ENCODE data around the gene PA2G4. TPM values are rescaled to one million over a fixed set of nuclear protein-coding genes. Genes with fewer than 3 reads are reported as not detected.
"Not testable (repeated sequence)": the region's sequence is repeated elsewhere in the genome, so short reads cannot be mapped to it uniquely, and the experiment has no call there.

Gene PA2G4
- total RNA-seq, 4 donors from 2014 or later: 22.1 to 63.0 (median 44.8) TPM

DNA sequence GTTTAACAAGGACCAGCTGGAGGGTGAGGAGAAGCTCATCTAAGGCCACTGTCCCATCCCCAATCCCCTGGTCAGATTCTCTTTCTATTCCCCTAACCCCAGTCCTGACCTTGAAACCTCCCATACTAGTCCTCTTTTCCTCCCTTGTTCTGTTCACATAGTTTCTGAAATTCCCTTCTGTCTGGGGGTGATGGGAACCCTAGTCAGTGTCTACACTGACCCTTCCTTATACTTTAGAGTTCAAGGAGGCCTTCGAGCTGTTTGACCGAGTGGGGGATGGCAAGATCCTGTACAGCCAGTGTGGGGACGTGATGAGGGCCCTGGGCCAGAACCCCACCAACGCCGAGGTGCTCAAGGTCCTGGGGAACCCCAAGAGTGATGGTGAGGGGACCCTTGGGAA lies 50.5 kb downstream of the PA2G4 start:
- intact Hi-C loops (cut with DNase I; ENCODE audit: low total_unique reads): no loop called here
- in situ Hi-C loops (cut with MboI; ENCODE audit: low pct_ligation_motif_present in 1 of 4, low pct_unique_long_range_greater_than_20kb in 1 of 4, low sequenced_read_pairs in 3 of 4): no loop called here
- TF ChIP-seq POLR2AphosphoS5 (IDR thresholded peaks at IDR 0.05): no peak
- Histone ChIP-seq H3K4me1 (peaks cover 18 to 45% (median 34%) of the 10 kb centered on the region in 4 donors), H3K27ac (no peak overlapping the region), H3K9me3 (no peaks in the 10 kb centered on the region), H3K4me3 (no peak overlapping the region), H3K36me3 (peaks cover 0 to 4% (median 2%) of the 10 kb centered on the region in 4 donors), H3K27me3 (no peaks in the 10 kb centered on the region)
- no peak for DNase-seq
- WGBS, 2 donors (ENCODE audit: low coverage in 1 of 2): 93% methylated on average over 5 of the region's 5 CpGs; no CpG with 5 or more reads in 1 of the 2 donors

DNA sequence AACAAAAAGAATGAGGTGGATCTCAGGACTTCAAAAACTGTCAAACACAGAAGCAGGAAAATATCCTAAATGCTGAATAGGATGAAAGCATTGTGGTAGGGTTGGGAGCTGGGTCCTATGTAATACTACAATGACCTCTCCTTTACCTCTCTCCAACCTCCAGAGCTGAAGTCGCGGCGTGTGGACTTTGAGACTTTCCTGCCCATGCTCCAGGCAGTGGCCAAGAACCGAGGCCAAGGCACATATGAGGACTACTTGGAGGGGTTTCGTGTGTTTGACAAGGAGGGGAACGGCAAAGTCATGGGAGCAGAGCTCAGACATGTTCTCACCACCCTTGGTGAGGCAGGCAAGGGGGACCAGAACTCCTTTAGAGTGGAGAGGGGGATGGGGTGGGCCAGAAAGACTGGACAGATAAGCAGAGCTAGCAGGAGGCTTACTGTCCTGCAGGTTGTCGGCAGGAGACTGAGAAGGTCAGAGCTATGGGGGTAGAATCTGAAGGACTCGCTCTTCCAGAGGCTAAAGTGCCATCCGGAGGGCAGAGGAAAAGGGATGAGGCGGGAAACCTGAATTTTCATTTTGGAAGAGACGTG lies 51.0 kb downstream of the PA2G4 start:
- TF ChIP-seq POLR2AphosphoS5 (IDR thresholded peaks at IDR 0.05): no peak
- no peak for TF ChIP-seq POLR2A (IDR thresholded peaks at IDR 0.05)
- TF ChIP-seq, protein P1, sequence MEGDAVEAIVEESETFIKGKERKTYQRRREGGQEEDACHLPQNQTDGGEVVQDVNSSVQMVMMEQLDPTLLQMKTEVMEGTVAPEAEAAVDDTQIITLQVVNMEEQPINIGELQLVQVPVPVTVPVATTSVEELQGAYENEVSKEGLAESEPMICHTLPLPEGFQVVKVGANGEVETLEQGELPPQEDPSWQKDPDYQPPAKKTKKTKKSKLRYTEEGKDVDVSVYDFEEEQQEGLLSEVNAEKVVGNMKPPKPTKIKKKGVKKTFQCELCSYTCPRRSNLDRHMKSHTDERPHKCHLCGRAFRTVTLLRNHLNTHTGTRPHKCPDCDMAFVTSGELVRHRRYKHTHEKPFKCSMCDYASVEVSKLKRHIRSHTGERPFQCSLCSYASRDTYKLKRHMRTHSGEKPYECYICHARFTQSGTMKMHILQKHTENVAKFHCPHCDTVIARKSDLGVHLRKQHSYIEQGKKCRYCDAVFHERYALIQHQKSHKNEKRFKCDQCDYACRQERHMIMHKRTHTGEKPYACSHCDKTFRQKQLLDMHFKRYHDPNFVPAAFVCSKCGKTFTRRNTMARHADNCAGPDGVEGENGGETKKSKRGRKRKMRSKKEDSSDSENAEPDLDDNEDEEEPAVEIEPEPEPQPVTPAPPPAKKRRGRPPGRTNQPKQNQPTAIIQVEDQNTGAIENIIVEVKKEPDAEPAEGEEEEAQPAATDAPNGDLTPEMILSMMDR (IDR thresholded peaks at IDR 0.05): no peak
- TF ChIP-seq EP300 (IDR thresholded peaks at IDR 0.05; ENCODE audit: low read depth): no peak
- Histone ChIP-seq H3K4me1 (peaks cover 18 to 51% (median 39%) of the 10 kb centered on the region in 4 donors), H3K27ac (no peak overlapping the region), H3K4me3 (no peak overlapping the region), H3K9me3 (no peaks in the 10 kb centered on the region), H3K27me3 (no peaks in the 10 kb centered on the region), H3K36me3 (peaks cover 0 to 9% (median 6%) of the 10 kb centered on the region in 4 donors)
- in situ Hi-C loops (cut with MboI; ENCODE audit: low pct_ligation_motif_present in 1 of 4, low pct_unique_long_range_greater_than_20kb in 1 of 4, low sequenced_read_pairs in 3 of 4) (no loop called here), intact Hi-C loops (cut with DNase I; ENCODE audit: low total_unique reads) (no loop called here)
- DNase-seq: no peak
- WGBS, 2 donors (ENCODE audit: low coverage in 1 of 2): 86 to 93% methylated on average over 4 to 11 of the region's 11 CpGs

DNA sequence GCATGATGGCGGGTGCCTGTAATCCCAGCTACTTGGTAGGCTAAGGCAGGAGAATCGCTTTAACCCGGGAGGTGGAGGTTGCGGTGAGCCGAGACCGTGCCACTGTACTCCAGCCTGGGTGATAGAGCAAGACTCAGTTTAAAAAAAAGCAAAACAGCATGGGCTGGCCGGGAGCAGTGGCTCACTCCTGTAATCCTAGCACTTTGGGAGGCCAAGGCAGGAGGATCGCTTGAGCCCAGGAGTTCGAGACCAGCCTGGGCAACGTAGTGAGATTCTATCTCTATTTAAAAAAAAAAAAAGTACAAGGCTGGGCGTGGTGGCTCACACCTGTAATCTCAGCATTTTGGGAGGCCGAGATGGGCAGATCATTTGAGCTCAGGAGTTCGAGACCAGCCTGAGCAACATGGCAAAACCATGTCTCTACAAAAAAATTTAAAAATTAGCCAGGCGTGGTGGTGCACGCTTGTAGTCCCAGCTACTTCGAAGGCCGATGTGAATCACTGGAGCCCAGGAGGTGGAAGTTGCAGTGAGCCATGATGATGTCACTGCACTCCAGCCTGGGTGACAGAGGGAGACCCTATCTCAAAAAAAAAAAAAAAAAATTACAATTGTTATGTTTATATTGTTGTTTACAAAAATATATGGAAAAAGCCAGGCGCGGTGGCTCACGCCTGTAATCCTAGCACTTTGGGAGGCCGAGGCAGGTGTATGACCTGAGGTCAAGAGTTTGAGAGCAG lies 52.3 kb downstream of the PA2G4 start:
- WGBS, 2 donors (ENCODE audit: low coverage in 1 of 2): 88 to 96% methylated on average over 5 to 21 of the region's 21 CpGs
- H3K27me3 ChIP-seq; DNase-seq; intact Hi-C loops (cut with DNase I; ENCODE audit: low total_unique reads); H3K9me3 ChIP-seq; in situ Hi-C loops (cut with MboI; ENCODE audit: low pct_ligation_motif_present in 1 of 4, low pct_unique_long_range_greater_than_20kb in 1 of 4, low sequenced_read_pairs in 3 of 4): not testable (repeated sequence)
- Histone ChIP-seq H3K36me3 (peaks cover 0 to 20% (median 9%) of the 10 kb centered on the region in 4 donors), H3K27ac (peak overlapping the region; percentile 94 to 100 (median 98)), H3K4me3 (peak overlapping the region in 3 of 4 donors; percentile 77 to 94 (median 82)), H3K4me1 (peaks cover 17 to 51% (median 43%) of the 10 kb centered on the region in 4 donors)

DNA sequence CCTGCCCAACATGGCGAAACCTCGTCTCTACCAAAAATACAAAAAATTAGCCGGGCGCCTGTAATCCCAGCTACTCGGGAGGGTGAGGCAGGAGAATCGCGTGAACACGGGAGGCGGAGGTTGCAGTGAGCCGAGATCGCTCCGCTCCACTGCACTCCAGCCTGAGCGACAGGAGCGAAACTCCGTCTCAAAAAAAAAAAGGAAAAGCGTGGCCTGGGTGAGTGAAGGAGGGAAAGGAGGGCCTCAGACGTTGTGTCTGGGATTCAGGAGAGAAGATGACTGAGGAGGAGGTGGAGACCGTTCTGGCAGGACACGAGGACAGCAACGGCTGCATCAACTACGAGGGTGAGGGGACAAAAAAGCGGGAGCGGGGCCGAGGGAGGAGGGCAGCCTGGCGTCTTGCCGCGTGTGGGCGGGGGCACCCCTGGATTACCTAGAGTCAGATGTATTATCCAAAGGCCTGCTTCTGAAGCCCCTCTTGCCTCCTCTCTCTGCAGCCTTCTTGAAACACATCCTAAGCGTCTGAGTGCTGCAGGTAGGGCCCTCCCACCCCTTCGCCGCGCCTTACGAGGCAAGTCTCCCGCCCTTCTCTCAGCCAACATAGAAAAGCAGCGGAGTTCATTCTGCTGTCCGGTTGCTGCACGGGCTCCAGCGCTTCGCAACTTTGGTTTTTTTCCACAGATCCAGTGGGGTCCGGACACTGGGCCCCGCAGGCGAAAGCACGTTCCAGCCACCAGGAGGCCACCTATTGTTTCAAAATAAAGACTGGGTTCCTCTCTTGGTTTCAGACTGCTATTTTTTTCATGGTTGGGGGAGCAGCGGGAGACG lies 53.1 kb downstream of the PA2G4 start:
- H3K4me1 ChIP-seq: peaks cover 15 to 50% (median 43%) of the 10 kb centered on the region in 4 donors

More for the DNA sequence above, 53.1 kb downstream of the PA2G4 start:
- Histone ChIP-seq H3K27ac (peak overlapping the region; percentile 94 to 100 (median 98)), H3K4me3 (peak overlapping the region; percentile 19 to 94 (median 80)), H3K36me3 (peaks cover 0 to 28% (median 10%) of the 10 kb centered on the region in 4 donors), H3K9me3 (no peaks in the 10 kb centered on the region), H3K27me3 (no peaks in the 10 kb centered on the region)
- TF ChIP-seq, protein P1 (IDR thresholded peaks at IDR 0.05): peak; percentile 57 to 88 (median 62)
- TF ChIP-seq EP300 (IDR thresholded peaks at IDR 0.05; ENCODE audit: low read depth): no peak
- TF ChIP-seq POLR2A (IDR thresholded peaks at IDR 0.05): peak; percentile 3
- peak; percentile 59 to 80 (median 63) for TF ChIP-seq POLR2AphosphoS5 (IDR thresholded peaks at IDR 0.05)
- whole genome bisulfite sequencing, 2 donors (ENCODE audit: low coverage in 1 of 2): 0 to 2% methylated on average over 9 to 45 of the region's 45 CpGs
- in situ Hi-C loops (cut with MboI; ENCODE audit: low pct_ligation_motif_present in 1 of 4, low pct_unique_long_range_greater_than_20kb in 1 of 4, low sequenced_read_pairs in 3 of 4): no loop called here
- DNase-seq: peak; percentile 81
- intact Hi-C loops (cut with DNase I; ENCODE audit: low total_unique reads): loop anchor here (2.0 kb wide), 1 partner anchor 31 kb away; no protein-coding TSS in a partner anchor

Measured in transverse colon (tissue), 4 donors.